Measurements from ENCODE around the gene CALCOCO2.

- TF ChIP-seq CTCF (IDR thresholded peaks at IDR 0.05) (no peak), EP300 (IDR thresholded peaks at IDR 0.05) (no peak), POLR2A (IDR thresholded peaks at IDR 0.05) (no peak)
Observed at GRCh38 chr17:48869821-48870318, 39.0 kb downstream of the CALCOCO2 start.

Measured in tibial nerve (tissue), 4 donors.